ENCODE results near the gene STARD5.
"Not testable (repeated sequence)": the region's sequence is repeated elsewhere in the genome, so short reads cannot be mapped to it uniquely, and the experiment has no call there.

STARD5 gene

GRCh38 chr15:81334768-81335435, 11.0 kb upstream of the STARD5 start:
- Histone ChIP-seq H3K9me3 (ENCODE audit: low read depth, low read length) (no peaks in the 10 kb centered on the region), H3K4me3 (no peak overlapping the region), H3K27ac (no peak overlapping the region), H3K9ac (ENCODE audit: insufficient read length) (no peak overlapping the region), H3K36me3 (ENCODE audit: insufficient read depth, low read length) (no peaks in the 10 kb centered on the region)
- no peak for DNase-seq (ENCODE audit: low read depth, low spot score)
- TF ChIP-seq EZH2 (IDR thresholded peaks at IDR 0.05) (no peak), FOXP2 (optimal IDR thresholded peaks at IDR 0.05; ENCODE audit: control extremely low read depth, extremely low read length, insufficient read depth) (no peak), POLR2AphosphoS5 (IDR thresholded peaks at IDR 0.05; ENCODE audit: borderline replicate concordance, low read depth, low read length) (no peak)

GRCh38 chr15:81333363-81333762, 9.4 kb upstream of the STARD5 start:
- H3K9me3 ChIP-seq (ENCODE audit: low read depth, low read length), result no peaks in the 10 kb centered on the region
- no peak overlapping the region for H3K9ac ChIP-seq (ENCODE audit: insufficient read length)
- H3K27ac ChIP-seq, result no peak overlapping the region
- no peaks in the 10 kb centered on the region for H3K36me3 ChIP-seq (ENCODE audit: insufficient read depth, low read length)
- DNase-seq (ENCODE audit: low read depth, low spot score), result no peak
- no peak overlapping the region for H3K4me3 ChIP-seq
- TF ChIP-seq POLR2AphosphoS5 (IDR thresholded peaks at IDR 0.05; ENCODE audit: borderline replicate concordance, low read depth, low read length) (no peak), EZH2 (IDR thresholded peaks at IDR 0.05) (no peak), FOXP2 (optimal IDR thresholded peaks at IDR 0.05; ENCODE audit: control extremely low read depth, extremely low read length, insufficient read depth) (no peak)

- TF ChIP-seq POLR2AphosphoS5 (IDR thresholded peaks at IDR 0.05; ENCODE audit: borderline replicate concordance, low read depth, low read length), result no peak
- no peak for TF ChIP-seq EZH2 (IDR thresholded peaks at IDR 0.05)
- no peak for TF ChIP-seq FOXP2 (optimal IDR thresholded peaks at IDR 0.05; ENCODE audit: control extremely low read depth, extremely low read length, insufficient read depth)
- Histone ChIP-seq H3K4me3 (no peak overlapping the region), H3K9ac (ENCODE audit: insufficient read length) (no peak overlapping the region), H3K36me3 (ENCODE audit: insufficient read depth, low read length) (no peaks in the 10 kb centered on the region), H3K27ac (no peak overlapping the region), H3K9me3 (ENCODE audit: low read depth, low read length) (no peaks in the 10 kb centered on the region)
- DNase-seq (ENCODE audit: low read depth, low spot score), result no peak
Measured at GRCh38 chr15:81332326-81332725, 8.4 kb upstream of the STARD5 start.

- Histone ChIP-seq H3K9me3 (ENCODE audit: low read depth, low read length) (no peaks in the 10 kb centered on the region), H3K36me3 (ENCODE audit: insufficient read depth, low read length) (no peaks in the 10 kb centered on the region), H3K9ac (ENCODE audit: insufficient read length) (no peak overlapping the region), H3K27ac (no peak overlapping the region), H3K4me3 (no peak overlapping the region)
- no peak for TF ChIP-seq EZH2 (IDR thresholded peaks at IDR 0.05)
- no peak for TF ChIP-seq POLR2AphosphoS5 (IDR thresholded peaks at IDR 0.05; ENCODE audit: borderline replicate concordance, low read depth, low read length)
- no peak for TF ChIP-seq FOXP2 (optimal IDR thresholded peaks at IDR 0.05; ENCODE audit: control extremely low read depth, extremely low read length, insufficient read depth)
- no peak for DNase-seq (ENCODE audit: low read depth, low spot score)
Measured at GRCh38 chr15:81331600-81331999, 7.7 kb upstream of the STARD5 start.

DNA sequence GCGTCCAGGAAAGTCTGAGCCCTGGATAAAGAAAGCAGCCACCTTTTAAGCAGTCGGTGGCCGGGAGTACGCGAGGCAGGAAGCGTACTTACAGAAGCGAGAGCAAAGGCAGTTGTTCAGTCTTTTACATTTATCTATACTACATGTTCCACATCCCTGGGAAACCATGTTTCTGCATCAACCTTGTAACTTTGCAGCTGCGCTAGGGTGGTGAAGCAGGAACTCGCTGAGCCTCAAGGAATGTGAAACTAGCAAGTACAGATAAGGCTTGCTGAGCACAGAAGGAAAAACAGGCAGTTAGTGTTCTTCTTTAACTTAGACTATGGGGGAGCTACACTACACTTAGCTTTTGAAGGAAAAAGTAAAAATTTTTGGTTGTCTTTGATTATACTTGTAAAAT, 7.2 kb upstream of the STARD5 start:
- not testable (repeated sequence) for H3K4me3 ChIP-seq; H3K9me3 ChIP-seq (ENCODE audit: low read depth, low read length); H3K9ac ChIP-seq (ENCODE audit: insufficient read length); DNase-seq (ENCODE audit: low read depth, low spot score); H3K27ac ChIP-seq; H3K36me3 ChIP-seq (ENCODE audit: insufficient read depth, low read length)

DNA sequence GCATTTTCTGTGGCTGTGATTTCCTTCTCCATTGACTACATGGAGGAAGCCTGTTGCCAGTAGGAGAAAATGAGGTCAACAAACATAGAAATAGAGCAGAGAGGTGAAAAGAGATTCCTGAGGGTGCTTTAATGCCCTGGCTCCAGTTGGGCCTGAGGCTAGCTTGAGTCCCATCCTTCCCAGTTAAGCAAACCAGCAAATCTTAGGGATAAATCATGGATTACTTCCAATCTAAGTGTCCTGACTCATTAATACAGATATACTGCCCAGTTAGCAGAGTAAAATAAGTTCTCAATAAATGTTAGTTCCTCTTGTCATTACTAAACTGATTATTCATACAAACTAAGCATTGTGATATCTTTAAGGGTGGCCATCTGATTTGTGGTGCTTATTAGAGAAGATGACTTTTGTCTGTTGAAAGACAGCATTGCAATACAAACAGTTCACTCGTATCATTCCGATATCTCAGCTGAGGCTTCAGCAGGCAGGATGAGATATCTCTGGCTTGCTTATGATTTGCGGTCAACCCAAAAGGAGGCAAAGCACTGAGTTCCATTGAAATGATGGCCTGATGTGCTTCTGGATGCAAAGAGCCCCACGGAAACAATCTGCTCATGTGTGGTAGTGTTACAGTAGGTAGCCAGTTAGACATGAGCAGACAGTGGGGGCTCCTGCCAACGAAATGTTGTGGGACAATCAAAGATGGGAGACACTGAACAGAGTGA, 6.6 kb upstream of the STARD5 start:
- H3K36me3 ChIP-seq (ENCODE audit: insufficient read depth, low read length), result no peaks in the 10 kb centered on the region
- H3K4me3 ChIP-seq, result no peak overlapping the region
- H3K27ac ChIP-seq, result no peak overlapping the region
- TF ChIP-seq EZH2 (IDR thresholded peaks at IDR 0.05), result no peak
- TF ChIP-seq FOXP2 (optimal IDR thresholded peaks at IDR 0.05; ENCODE audit: control extremely low read depth, extremely low read length, insufficient read depth), result no peak
- no peak for TF ChIP-seq POLR2AphosphoS5 (IDR thresholded peaks at IDR 0.05; ENCODE audit: borderline replicate concordance, low read depth, low read length)
- DNase-seq (ENCODE audit: low read depth, low spot score), result no peak
- H3K9me3 ChIP-seq (ENCODE audit: low read depth, low read length), result no peaks in the 10 kb centered on the region
- H3K9ac ChIP-seq (ENCODE audit: insufficient read length), result no peak overlapping the region

GRCh38 chr15:81329446-81329845, 5.5 kb upstream of the STARD5 start:
- H3K9me3 ChIP-seq (ENCODE audit: low read depth, low read length), result no peaks in the 10 kb centered on the region
- TF ChIP-seq POLR2AphosphoS5 (IDR thresholded peaks at IDR 0.05; ENCODE audit: borderline replicate concordance, low read depth, low read length) (no peak), EZH2 (IDR thresholded peaks at IDR 0.05) (no peak), FOXP2 (optimal IDR thresholded peaks at IDR 0.05; ENCODE audit: control extremely low read depth, extremely low read length, insufficient read depth) (no peak)
- H3K4me3 ChIP-seq, result no peak overlapping the region
- no peak for DNase-seq (ENCODE audit: low read depth, low spot score)
- H3K36me3 ChIP-seq (ENCODE audit: insufficient read depth, low read length), result no peaks in the 10 kb centered on the region
- H3K27ac ChIP-seq, result no peak overlapping the region
- H3K9ac ChIP-seq (ENCODE audit: insufficient read length), result no peak overlapping the region

- no peak for DNase-seq (ENCODE audit: low read depth, low spot score)
- H3K4me3 ChIP-seq, result no peak overlapping the region
- H3K36me3 ChIP-seq (ENCODE audit: insufficient read depth, low read length), result no peaks in the 10 kb centered on the region
- no peak overlapping the region for H3K9ac ChIP-seq (ENCODE audit: insufficient read length)
- no peaks in the 10 kb centered on the region for H3K9me3 ChIP-seq (ENCODE audit: low read depth, low read length)
- H3K27ac ChIP-seq, result no peak overlapping the region
- no peak for TF ChIP-seq POLR2AphosphoS5 (IDR thresholded peaks at IDR 0.05; ENCODE audit: borderline replicate concordance, low read depth, low read length)
Measured at GRCh38 chr15:81327516-81327915, 3.6 kb upstream of the STARD5 start.
